Inferior parietal cortex (tissue), 1 donor: Measurements from ENCODE around the gene TRANK1.
"Not testable (repeated sequence)": the region's sequence is repeated elsewhere in the genome, so short reads cannot be mapped to it uniquely, and the experiment has no call there.

Experiments
- DNase-seq: peaks from one replicate; pipeline ENCODE4 v3.0.0-alpha.2; 2016; ENCODE audit errors: extremely low spot score

The TRANK1 gene

GRCh38 chr3:36920884-36921567 is 23.8 kb downstream of the TRANK1 start:
- DNase-seq: no peak

GRCh38 chr3:36919439-36920160 is 25.3 kb downstream of the TRANK1 start:
- DNase-seq: no peak

GRCh38 chr3:36918050-36918449 is 26.8 kb downstream of the TRANK1 start:
- no peak for DNase-seq

- DNase-seq: no peak
These were observed 32.7 kb downstream of the TRANK1 start for GRCh38 chr3:36911990-36912804.

GRCh38 chr3:36909666-36910065 is 35.2 kb downstream of the TRANK1 start:
- DNase-seq: no peak

- no peak for DNase-seq
These were observed 35.7 kb downstream of the TRANK1 start for GRCh38 chr3:36909181-36909580.

- DNase-seq: no peak
These were observed 36.1 kb downstream of the TRANK1 start for GRCh38 chr3:36908647-36909180.

- peak; percentile 17 for DNase-seq
These were observed 36.8 kb downstream of the TRANK1 start for GRCh38 chr3:36907911-36908646.

- DNase-seq: no peak
These were observed 38.2 kb downstream of the TRANK1 start for GRCh38 chr3:36906504-36907149.

GRCh38 chr3:36905545-36905944 is 39.3 kb downstream of the TRANK1 start:
- no peak for DNase-seq

GRCh38 chr3:36904641-36905040 is 40.2 kb downstream of the TRANK1 start:
- no peak for DNase-seq

GRCh38 chr3:36904065-36904464 is 40.8 kb downstream of the TRANK1 start:
- DNase-seq: not testable (repeated sequence)

- no peak for DNase-seq
These were observed 41.6 kb downstream of the TRANK1 start for GRCh38 chr3:36903119-36903882.

- DNase-seq: no peak
These were observed 43.3 kb downstream of the TRANK1 start for GRCh38 chr3:36901588-36901987.

- DNase-seq: no peak
These were observed 44.1 kb downstream of the TRANK1 start for GRCh38 chr3:36900474-36901443.

- DNase-seq: no peak
These were observed 49.1 kb downstream of the TRANK1 start for GRCh38 chr3:36895496-36896409.

GRCh38 chr3:36894914-36895313 is 49.9 kb downstream of the TRANK1 start:
- no peak for DNase-seq

GRCh38 chr3:36893826-36894225 is 51.0 kb downstream of the TRANK1 start:
- DNase-seq: no peak
